GM08714 (cell line): ENCODE measurements around the gene SLC9A3.

Source experiments
- H3K4me3 ChIP-seq: fragments of 200-500 bp; sonication (Bioruptor generic); 2 replicates; pipeline ENCODE4 v1.5.1; 2014; ENCODE audit warnings: mild to moderate bottlenecking, low read length, inconsistent platforms
- ZNF274 ChIP-seq: IDR thresholded peaks from 2 replicates; pipeline ENCODE4 v1.6.1; 2012; ENCODE audit warnings: mild to moderate bottlenecking, low read depth, low read length

SLC9A3 gene

DNA sequence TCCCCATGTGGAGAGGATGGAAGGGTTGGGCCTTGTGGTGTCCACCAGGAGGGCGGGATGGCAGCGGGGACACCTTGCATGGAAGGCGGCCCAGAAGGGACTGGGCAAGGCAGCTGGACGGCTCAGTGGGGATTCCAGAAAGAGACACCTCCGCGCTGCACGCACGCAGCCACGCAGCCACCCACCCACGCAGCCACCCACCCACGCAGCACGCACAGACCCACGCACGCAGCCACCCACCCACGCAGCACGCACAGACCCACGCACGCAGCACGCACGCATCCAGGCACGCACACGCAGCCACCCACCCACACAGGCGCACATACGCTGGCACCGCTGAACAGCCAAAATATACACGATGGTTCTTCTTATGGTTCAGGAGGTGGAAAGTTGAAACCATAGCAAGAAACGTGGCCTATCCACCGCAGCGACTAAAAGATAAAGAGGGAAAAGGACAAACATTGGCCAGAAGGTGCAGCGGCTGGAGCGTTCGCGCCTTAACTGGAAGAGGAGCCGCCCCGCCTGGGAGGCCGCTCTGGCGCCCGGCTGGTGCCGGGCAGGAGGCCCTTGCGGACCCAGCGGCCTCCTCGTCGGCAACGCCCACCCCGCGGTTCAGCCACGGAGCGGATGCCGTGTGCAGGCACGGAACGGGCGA lies 103.5 kb downstream of the SLC9A3 start:
- H3K4me3 ChIP-seq, result no peak overlapping the region
- TF ChIP-seq ZNF274, result no peak
